HCT116 (cell line): ENCODE measurements around the gene PCDH9.

Experiments
- POLR2A ChIP-seq: IDR thresholded peaks from 2 replicates; pipeline ENCODE4 v1.7.0; 2011; ENCODE audit warnings: borderline replicate concordance; ENCODE audit not compliant: insufficient read depth, insufficient read length; ENCODE audit errors: extremely low read depth
- POLR2AphosphoS5 ChIP-seq: IDR thresholded peaks from 2 replicates; pipeline ENCODE4 v1.6.1; 2011; ENCODE audit warnings: mild to moderate bottlenecking, low read depth, low read length, moderate library complexity
- SP1 ChIP-seq: IDR thresholded peaks from 2 replicates; pipeline ENCODE4 v1.6.1; 2012; ENCODE audit warnings: low read depth
- TF ChIP-seq, protein P1 (sequence below): IDR thresholded peaks from 2 replicates; pipeline ENCODE4 v1.6.1; 2012; ENCODE audit warnings: low read depth
- TF ChIP-seq, protein P2 (sequence below), 3 experiments: fragments of 200-600 bp in 1 of 3; sonication (generic) in 1 of 3; IDR thresholded peaks in 2 of 3; conservative IDR thresholded peaks in 1 of 3; 2 replicates each; pipeline ENCODE4 v1.5.1; 2012 to 2017; ENCODE audit warnings: low read depth in 2 of 3, low read length in 2 of 3, antibody characterized with exemption in 1 of 3, borderline replicate concordance in 1 of 3, control low read depth in 1 of 3, mild to moderate bottlenecking in 1 of 3, mixed read lengths in 1 of 3, mixed run types in 1 of 3, moderate library complexity in 1 of 3; ENCODE audit not compliant: insufficient read depth in 1 of 3
- TF ChIP-seq, protein P3 (sequence below): IDR thresholded peaks from 2 replicates; pipeline ENCODE4 v1.6.1; 2012

DNA sequence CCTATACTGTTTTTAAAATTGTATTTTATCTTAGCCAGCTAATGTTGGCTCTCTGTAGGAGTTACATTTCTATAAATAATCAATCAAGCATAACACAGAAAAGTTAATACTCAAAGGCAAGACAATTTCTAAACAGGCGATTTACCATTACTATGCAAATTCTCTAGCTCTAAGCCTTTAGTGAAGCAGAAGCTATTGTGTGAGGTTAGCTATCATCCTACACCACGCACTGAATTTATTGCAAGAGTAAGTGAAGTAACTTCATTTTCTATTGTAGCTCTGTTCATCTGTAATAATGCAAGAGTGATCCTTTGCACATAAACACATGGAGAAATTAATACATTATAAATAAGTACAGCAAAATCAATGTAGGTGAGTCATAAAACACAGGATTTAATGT lies 439.3 kb downstream of the PCDH9 start:
- TF ChIP-seq, protein P1, sequence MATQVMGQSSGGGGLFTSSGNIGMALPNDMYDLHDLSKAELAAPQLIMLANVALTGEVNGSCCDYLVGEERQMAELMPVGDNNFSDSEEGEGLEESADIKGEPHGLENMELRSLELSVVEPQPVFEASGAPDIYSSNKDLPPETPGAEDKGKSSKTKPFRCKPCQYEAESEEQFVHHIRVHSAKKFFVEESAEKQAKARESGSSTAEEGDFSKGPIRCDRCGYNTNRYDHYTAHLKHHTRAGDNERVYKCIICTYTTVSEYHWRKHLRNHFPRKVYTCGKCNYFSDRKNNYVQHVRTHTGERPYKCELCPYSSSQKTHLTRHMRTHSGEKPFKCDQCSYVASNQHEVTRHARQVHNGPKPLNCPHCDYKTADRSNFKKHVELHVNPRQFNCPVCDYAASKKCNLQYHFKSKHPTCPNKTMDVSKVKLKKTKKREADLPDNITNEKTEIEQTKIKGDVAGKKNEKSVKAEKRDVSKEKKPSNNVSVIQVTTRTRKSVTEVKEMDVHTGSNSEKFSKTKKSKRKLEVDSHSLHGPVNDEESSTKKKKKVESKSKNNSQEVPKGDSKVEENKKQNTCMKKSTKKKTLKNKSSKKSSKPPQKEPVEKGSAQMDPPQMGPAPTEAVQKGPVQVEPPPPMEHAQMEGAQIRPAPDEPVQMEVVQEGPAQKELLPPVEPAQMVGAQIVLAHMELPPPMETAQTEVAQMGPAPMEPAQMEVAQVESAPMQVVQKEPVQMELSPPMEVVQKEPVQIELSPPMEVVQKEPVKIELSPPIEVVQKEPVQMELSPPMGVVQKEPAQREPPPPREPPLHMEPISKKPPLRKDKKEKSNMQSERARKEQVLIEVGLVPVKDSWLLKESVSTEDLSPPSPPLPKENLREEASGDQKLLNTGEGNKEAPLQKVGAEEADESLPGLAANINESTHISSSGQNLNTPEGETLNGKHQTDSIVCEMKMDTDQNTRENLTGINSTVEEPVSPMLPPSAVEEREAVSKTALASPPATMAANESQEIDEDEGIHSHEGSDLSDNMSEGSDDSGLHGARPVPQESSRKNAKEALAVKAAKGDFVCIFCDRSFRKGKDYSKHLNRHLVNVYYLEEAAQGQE: no peak
- TF ChIP-seq, protein P2, sequence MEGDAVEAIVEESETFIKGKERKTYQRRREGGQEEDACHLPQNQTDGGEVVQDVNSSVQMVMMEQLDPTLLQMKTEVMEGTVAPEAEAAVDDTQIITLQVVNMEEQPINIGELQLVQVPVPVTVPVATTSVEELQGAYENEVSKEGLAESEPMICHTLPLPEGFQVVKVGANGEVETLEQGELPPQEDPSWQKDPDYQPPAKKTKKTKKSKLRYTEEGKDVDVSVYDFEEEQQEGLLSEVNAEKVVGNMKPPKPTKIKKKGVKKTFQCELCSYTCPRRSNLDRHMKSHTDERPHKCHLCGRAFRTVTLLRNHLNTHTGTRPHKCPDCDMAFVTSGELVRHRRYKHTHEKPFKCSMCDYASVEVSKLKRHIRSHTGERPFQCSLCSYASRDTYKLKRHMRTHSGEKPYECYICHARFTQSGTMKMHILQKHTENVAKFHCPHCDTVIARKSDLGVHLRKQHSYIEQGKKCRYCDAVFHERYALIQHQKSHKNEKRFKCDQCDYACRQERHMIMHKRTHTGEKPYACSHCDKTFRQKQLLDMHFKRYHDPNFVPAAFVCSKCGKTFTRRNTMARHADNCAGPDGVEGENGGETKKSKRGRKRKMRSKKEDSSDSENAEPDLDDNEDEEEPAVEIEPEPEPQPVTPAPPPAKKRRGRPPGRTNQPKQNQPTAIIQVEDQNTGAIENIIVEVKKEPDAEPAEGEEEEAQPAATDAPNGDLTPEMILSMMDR (IDR thresholded peaks at IDR 0.05 in 2 of 3, conservative IDR thresholded peaks at IDR 0.05 in 1 of 3; ENCODE audit: borderline replicate concordance in 1 of 3, insufficient read depth in 1 of 3, low read depth in 2 of 3, low read length in 2 of 3): no peak
- TF ChIP-seq, protein P3, sequence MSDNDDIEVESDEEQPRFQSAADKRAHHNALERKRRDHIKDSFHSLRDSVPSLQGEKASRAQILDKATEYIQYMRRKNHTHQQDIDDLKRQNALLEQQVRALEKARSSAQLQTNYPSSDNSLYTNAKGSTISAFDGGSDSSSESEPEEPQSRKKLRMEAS: no peak
- TF ChIP-seq POLR2AphosphoS5 (no peak), SP1 (no peak), POLR2A (no peak)
